GM12875 (cell line): ENCODE results near the gene ALKAL2.
"Not testable (repeated sequence)": the region's sequence is repeated elsewhere in the genome, so short reads cannot be mapped to it uniquely, and the experiment has no call there.

Experiments used
- H3K4me3 ChIP-seq: one replicate; pipeline ENCODE4 v1.5.1; 2011; ENCODE audit warnings: low read depth, low read length, control low read depth
- TF ChIP-seq, protein P1 (sequence below): IDR thresholded peaks from 2 replicates; pipeline ENCODE4 v1.5.1; 2011; ENCODE audit warnings: low read depth, mild to moderate bottlenecking, control low read depth, inconsistent platforms, low read length, moderate library complexity, borderline replicate concordance; ENCODE audit not compliant: insufficient read depth

The ALKAL2 gene, protein sequence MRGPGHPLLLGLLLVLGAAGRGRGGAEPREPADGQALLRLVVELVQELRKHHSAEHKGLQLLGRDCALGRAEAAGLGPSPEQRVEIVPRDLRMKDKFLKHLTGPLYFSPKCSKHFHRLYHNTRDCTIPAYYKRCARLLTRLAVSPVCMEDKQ

DNA sequence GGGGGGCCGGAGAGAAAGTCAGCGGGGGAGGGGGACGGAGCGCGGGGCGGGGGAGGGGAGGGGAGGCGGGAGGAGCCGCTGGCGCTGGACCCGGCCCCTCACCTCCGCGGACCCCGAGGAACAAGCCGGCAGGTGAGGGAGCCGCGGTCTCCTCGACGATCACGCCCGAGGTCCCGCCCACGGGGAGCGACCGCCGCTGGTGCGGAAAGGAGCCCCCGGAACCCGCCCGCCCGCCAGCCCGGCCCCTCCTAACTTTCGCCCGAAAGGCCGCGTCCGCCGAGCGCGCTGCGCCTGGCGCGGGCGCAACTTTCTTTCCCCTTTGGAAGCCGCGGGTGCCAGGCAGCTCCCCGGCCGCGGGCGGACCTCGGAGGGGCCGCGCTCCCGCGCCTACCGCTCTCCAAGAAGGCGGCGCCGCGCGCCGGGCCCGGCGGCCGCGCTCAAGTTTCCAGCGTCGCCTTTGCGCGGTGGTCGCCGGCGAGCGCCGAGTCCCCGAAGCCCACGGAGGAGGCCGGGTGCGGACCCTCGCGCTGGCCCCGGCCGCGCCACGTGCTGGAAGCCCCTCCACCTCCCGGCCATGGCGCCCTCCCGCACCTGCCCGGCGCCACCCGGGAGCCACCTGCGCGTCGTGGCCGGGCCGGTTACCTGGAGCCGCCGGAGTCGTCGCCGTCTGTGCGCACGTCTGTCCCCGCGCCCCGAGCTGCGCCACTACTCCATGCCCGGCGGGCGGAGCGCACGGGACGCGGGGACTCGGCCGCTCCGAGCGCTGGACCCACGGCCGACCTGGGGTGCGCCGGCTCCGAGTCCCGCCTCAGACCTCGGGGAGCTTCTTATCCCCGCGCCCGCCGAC, at the start of gene ALKAL2:
TSS of gene ALKAL2 (minus strand) at position 181 of the 847 bp plus-strand sequence. CDS start 256 bp downstream, outside the sequence.
- no peak within 1 kb of the TSS for H3K4me3 ChIP-seq
- TF ChIP-seq, protein P1, sequence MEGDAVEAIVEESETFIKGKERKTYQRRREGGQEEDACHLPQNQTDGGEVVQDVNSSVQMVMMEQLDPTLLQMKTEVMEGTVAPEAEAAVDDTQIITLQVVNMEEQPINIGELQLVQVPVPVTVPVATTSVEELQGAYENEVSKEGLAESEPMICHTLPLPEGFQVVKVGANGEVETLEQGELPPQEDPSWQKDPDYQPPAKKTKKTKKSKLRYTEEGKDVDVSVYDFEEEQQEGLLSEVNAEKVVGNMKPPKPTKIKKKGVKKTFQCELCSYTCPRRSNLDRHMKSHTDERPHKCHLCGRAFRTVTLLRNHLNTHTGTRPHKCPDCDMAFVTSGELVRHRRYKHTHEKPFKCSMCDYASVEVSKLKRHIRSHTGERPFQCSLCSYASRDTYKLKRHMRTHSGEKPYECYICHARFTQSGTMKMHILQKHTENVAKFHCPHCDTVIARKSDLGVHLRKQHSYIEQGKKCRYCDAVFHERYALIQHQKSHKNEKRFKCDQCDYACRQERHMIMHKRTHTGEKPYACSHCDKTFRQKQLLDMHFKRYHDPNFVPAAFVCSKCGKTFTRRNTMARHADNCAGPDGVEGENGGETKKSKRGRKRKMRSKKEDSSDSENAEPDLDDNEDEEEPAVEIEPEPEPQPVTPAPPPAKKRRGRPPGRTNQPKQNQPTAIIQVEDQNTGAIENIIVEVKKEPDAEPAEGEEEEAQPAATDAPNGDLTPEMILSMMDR = no peak

DNA sequence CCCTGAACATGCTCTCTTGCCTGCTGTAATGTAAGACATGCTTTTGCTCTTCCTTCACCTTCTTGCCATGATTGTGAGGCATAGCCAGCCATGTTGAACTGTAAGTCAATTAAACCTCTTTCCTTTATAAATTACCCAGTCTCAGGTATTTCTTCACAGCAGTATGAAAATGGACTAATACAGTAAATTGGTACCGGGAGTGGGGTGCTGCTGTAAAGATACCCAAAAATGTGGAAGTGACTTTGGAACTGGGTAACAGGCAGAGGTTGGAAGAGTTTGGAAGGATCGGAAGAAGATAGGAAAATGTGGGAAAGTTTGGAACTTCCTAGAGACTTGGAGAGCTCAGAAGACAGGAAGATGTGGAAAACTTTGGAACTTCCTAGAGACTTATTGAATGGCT, 49.1 kb upstream of the ALKAL2 start:
- not testable (repeated sequence) for H3K4me3 ChIP-seq

DNA sequence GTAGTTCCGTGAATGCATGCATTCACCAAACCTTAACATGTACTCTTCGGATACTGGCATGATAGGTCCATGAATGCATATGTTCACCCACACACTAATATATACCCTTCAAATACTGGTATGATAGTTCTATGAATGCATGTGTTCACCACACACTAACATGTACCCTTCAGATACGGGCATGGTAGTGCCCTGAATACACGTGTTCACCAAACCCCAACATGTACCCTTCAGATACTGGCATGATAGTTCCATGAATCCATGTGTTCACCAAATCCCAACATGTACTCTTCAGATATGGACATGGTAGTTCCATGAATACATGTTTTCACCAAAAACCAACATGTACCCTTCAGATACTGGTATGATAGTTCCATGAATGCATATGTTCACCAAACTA, 48.5 kb upstream of the ALKAL2 start:
- TF ChIP-seq, protein P1 = no peak
- no peak overlapping the region for H3K4me3 ChIP-seq

DNA sequence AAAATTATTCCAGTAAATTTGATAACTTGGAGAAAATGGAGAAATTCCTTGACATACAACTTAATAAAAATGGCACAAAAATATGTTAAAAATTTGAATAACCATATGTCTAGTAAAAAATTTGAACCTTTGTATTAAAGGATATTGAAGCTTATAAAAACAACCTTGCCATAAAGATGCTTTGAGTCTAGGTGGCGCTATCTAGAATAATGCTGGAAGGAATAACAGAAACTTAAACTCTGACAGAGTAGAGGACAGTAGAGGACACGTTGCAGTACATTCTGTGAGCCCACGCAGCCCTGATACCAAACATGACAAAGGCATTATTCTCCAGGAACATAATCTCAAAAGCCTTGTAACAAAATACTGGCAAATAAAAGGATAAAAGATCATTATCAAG, 44.7 kb upstream of the ALKAL2 start:
- TF ChIP-seq, protein P1 = no peak
- no peak overlapping the region for H3K4me3 ChIP-seq

DNA sequence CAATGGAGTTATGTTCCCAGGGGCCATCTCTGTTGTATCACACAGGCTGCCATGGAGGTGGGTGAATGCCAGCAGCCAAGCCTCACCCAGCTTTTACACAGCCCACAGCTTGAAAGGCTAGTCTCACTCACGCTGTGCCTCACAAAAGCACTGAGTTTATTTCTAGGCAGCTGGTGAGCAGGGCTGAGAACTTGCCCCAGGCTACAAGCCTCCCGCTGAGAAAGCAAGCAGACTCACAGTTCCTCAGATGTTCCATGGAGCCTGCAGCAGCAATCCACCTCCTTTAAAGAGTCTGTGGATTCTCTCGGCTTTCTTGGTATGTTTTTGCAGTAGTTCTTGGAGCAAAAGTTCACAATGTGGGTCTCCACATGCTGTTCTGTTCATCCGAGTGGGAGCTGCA, 40.9 kb upstream of the ALKAL2 start:
- TF ChIP-seq, protein P1 = no peak
- H3K4me3 ChIP-seq = no peak overlapping the region

DNA sequence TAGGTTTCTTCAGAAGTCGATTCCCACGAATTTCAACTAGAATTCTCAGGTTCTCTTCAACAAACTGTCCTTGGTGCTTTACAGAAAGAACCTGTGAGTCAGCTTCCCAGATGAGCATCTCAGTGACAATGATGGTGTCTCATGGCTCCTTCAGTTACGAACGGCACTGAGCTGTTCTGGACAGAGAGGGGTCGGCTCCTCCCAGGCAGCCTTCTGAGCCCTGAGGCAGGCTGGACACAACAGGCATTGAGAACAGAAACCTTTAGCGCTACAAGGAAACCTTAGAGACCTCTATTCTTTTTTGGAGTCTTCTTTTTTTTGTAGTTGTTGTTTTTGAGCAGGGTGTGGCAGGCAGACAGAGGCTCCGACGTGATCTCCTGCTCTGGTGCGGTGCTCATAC, 35.1 kb upstream of the ALKAL2 start:
- TF ChIP-seq, protein P1 = no peak
- H3K4me3 ChIP-seq = no peak overlapping the region

DNA sequence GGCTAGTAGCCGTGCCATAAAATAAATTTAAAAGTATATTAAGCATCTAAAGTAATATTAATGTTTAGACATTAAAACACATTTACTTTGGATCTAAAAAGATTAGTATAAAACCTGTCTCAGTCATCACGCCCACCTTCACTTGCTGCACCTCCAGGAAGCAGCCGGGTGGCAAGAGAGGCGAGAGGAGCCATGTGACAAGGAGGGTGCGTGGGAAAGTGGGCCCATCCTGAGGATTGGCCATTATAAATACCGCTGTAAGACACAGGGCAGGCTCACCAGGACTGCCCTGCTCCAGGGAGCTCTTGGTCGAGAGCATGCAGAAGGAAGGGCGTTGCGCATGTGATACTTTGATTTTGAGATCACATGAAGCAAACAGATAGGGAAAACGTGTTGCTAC, 34.4 kb upstream of the ALKAL2 start:
- TF ChIP-seq, protein P1 = no peak
- H3K4me3 ChIP-seq = no peak overlapping the region

DNA sequence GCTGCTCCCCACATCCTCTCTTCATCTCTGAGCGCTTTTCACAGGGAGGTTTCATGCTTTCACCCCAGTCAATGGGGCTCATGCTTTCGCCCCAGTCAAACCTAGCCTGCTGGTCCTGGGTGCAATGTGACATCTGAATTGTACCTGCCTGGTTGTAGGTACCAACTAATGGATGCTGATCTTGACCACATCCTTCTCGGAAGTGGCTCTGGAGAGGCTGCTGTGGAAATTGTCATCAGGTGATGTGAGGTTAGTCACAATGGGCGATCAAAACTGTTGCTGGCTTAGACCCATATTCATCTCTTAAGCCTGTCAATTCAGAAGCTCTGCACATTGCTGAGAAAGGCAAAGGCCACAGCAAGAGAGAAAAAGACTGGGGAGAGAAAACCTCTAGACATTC, 32.7 kb upstream of the ALKAL2 start:
- H3K4me3 ChIP-seq = no peak overlapping the region
- TF ChIP-seq, protein P1 = no peak
